HCT116 (cell line): ENCODE data around the gene TAMALIN. TPM values are rescaled to one million over a fixed set of nuclear protein-coding genes. Genes with fewer than 3 reads are reported as not detected.

ENCODE experiments used
- ATAC-seq: fragments of 200-7000 bp; cut with Tn5 transposase; 2 replicates; pipeline ENCODE4 v1.9.1; 2020; ENCODE audit warnings: mild to moderate bottlenecking, moderate library complexity
- BruUV-seq: library from RNA; stranded (reverse); fragments of 400-500 nt; replicated peaks from 2 replicates; lab custom pipeline; 2021; lab: Mats Ljungman, UMichigan
- CTCF ChIA-PET: fragments of 300-600 bp; sonication (Branson Sonifier 250); formaldehyde crosslinking; loops from one replicate; lab custom pipeline; 2021; ENCODE audit warnings: antibody characterized with exemption; lab: Charles Lee
- POLR2A ChIA-PET: fragments of 300-600, 350-600 bp; sonication (Branson Sonifier 250); formaldehyde crosslinking; loops from one replicate; lab custom pipeline; 2021; ENCODE audit warnings: antibody characterized with exemption; lab: Charles Lee
- RAD21 ChIA-PET, 2 experiments: fragments of 300-600 bp; sonication (Branson Sonifier 250); formaldehyde crosslinking; loops; one replicate each; lab custom pipeline; 2023; ENCODE audit warnings: low total read pairs in 2 of 2; ENCODE audit not compliant: uncharacterized antibody in 2 of 2, unreplicated experiment in 2 of 2, low non-redundant PET in 1 of 2; lab: Charles Lee
- DNase-seq: peaks from one replicate; pipeline ENCODE4 v3.0.0-alpha.2; 2010; ENCODE audit warnings: low read depth, low spot score
- H2AFZ ChIP-seq: fragments of 200-600 bp; shearing (Covaris generic), sonication (generic); 2 replicates; pipeline ENCODE4 v1.6.1; 2017; ENCODE audit warnings: low read depth, mixed run types, mixed read lengths, antibody characterized with exemption, low read length; ENCODE audit not compliant: poor library complexity, severe bottlenecking
- H3K27ac ChIP-seq: 2 replicates; pipeline ENCODE4 v1.5.1; 2012; ENCODE audit warnings: low read depth, low read length
- H3K27me3 ChIP-seq: fragments of 200-600 bp; sonication (generic); 2 replicates; pipeline ENCODE4 v1.6.1; 2016; ENCODE audit warnings: mixed run types, low read length, mixed read lengths; ENCODE audit not compliant: insufficient read depth
- H3K36me3 ChIP-seq, 2 experiments: fragments of 200-500 bp in 1 of 2; fragments of 200-600 bp in 1 of 2; sonication (Bioruptor generic) in 1 of 2; sonication (generic) in 1 of 2; 2 replicates each; pipeline versions ENCODE4 v1.5.1 to v1.6.1; 2014 to 2016; ENCODE audit warnings: low read length in 2 of 2, inconsistent platforms in 1 of 2, mixed read lengths in 1 of 2, mixed run types in 1 of 2; ENCODE audit not compliant: insufficient read depth in 2 of 2, control insufficient read depth in 1 of 2
- H3K4me1 ChIP-seq, 2 experiments: fragments of 200-600 bp in 1 of 2; sonication (generic) in 1 of 2; 2 replicates each; pipeline versions ENCODE4 v1.5.1 to v1.6.1; 2012 to 2017; ENCODE audit warnings: low read length in 2 of 2, inconsistent platforms in 1 of 2, mild to moderate bottlenecking in 1 of 2, mixed read lengths in 1 of 2, mixed run types in 1 of 2, moderate library complexity in 1 of 2; ENCODE audit not compliant: insufficient read depth in 2 of 2, control insufficient read depth in 1 of 2
- H3K4me2 ChIP-seq: fragments of 200-600 bp; sonication (generic); 2 replicates; pipeline ENCODE4 v1.6.1; 2017; ENCODE audit warnings: mixed run types, low read length, mixed read lengths
- H3K4me3 ChIP-seq, 2 experiments: fragments of 200-600 bp in 1 of 2; sonication (generic) in 1 of 2; replicated peaks in 1 of 2; 2 replicates each; pipeline ENCODE4 v1.5.1; 2011 to 2016; ENCODE audit warnings: low read length in 2 of 2, control low read depth in 1 of 2, low read depth in 1 of 2, mild to moderate bottlenecking in 1 of 2, mixed read lengths in 1 of 2, mixed run types in 1 of 2
- H3K79me2 ChIP-seq: fragments of 200-600 bp; sonication (generic); 2 replicates; pipeline ENCODE4 v1.6.1; 2017; ENCODE audit warnings: mild to moderate bottlenecking, mixed run types, low read length, moderate library complexity, mixed read lengths; ENCODE audit not compliant: insufficient read depth
- H3K9ac ChIP-seq: fragments of 200-600 bp; sonication (generic); 2 replicates; pipeline ENCODE4 v1.6.1; 2016; ENCODE audit warnings: low read length, mixed read lengths
- H3K9me2 ChIP-seq: fragments of 200-600 bp; sonication (generic), shearing (Covaris generic); 2 replicates; pipeline ENCODE4 v1.6.1; 2017; ENCODE audit warnings: mixed run types, mild to moderate bottlenecking, moderate library complexity; ENCODE audit not compliant: insufficient read depth
- H3K9me3 ChIP-seq, 2 experiments: fragments of 200-500 bp in 1 of 2; fragments of 200-600 bp in 1 of 2; sonication (Bioruptor generic) in 1 of 2; sonication (generic) in 1 of 2; 2 replicates each; pipeline ENCODE4 v1.6.1; 2014 to 2017; ENCODE audit warnings: low read length in 2 of 2, mixed read lengths in 2 of 2, inconsistent platforms in 1 of 2, low read depth in 1 of 2, mild to moderate bottlenecking in 1 of 2, mixed run types in 1 of 2, moderate library complexity in 1 of 2; ENCODE audit not compliant: control insufficient read depth in 1 of 2, insufficient read depth in 1 of 2
- H4K20me1 ChIP-seq: fragments of 200-600 bp; sonication (generic), shearing (Covaris generic); 2 replicates; pipeline ENCODE4 v1.6.1; 2017; ENCODE audit warnings: mixed run types, mild to moderate bottlenecking, moderate library complexity; ENCODE audit not compliant: insufficient read depth
- CEBPB ChIP-seq: IDR thresholded peaks from 2 replicates; pipeline ENCODE4 v1.6.1; 2012; ENCODE audit warnings: low read depth
- EGR1 ChIP-seq: IDR thresholded peaks from 2 replicates; pipeline ENCODE4 v1.6.1; 2012; ENCODE audit warnings: low read depth
- EZH2phosphoT487 ChIP-seq: fragments of 200-600 bp; IDR thresholded peaks from 2 replicates; pipeline ENCODE4 v1.6.1; 2018; ENCODE audit warnings: antibody characterized with exemption, borderline replicate concordance
- FOSL1 ChIP-seq: IDR thresholded peaks from 2 replicates; pipeline ENCODE4 v1.6.1; 2012; ENCODE audit warnings: low read depth
- JUND ChIP-seq: IDR thresholded peaks from 2 replicates; pipeline ENCODE4 v1.6.1; 2012
- POLR2A ChIP-seq: IDR thresholded peaks from 2 replicates; pipeline ENCODE4 v1.7.0; 2011; ENCODE audit warnings: borderline replicate concordance; ENCODE audit not compliant: insufficient read depth, insufficient read length; ENCODE audit errors: extremely low read depth
- RAD21 ChIP-seq: IDR thresholded peaks from 2 replicates; pipeline ENCODE4 v1.6.1; 2012; ENCODE audit warnings: low read depth, mild to moderate bottlenecking
- SP1 ChIP-seq: IDR thresholded peaks from 2 replicates; pipeline ENCODE4 v1.6.1; 2012; ENCODE audit warnings: low read depth
- TCF7L2 ChIP-seq: IDR thresholded peaks from 2 replicates; pipeline ENCODE4 v1.7.0; 2011; ENCODE audit warnings: borderline replicate concordance, inconsistent platforms; ENCODE audit not compliant: insufficient read depth, insufficient read length; ENCODE audit errors: extremely low read depth
- YY1 ChIP-seq: IDR thresholded peaks from 2 replicates; pipeline ENCODE4 v1.6.1; 2011; ENCODE audit warnings: low read length, low read depth, moderate library complexity, mild to moderate bottlenecking; ENCODE audit not compliant: insufficient replicate concordance; ENCODE audit errors: extremely low read depth
- intact Hi-C: fragments of 100-400 bp; cut with micrococcal nuclease; formaldehyde crosslinking; loops from 2 replicates; pipeline ENCODE4 v1.10.0; 2022
- total RNA-seq: library from RNA; stranded (reverse); gene quantifications from one replicate; pipeline ENCODE4 v1.2.1, GENCODE V29; 2021; ENCODE audit not compliant: unreplicated experiment
- TF ChIP-seq, protein P1 (sequence below), 3 experiments: fragments of 200-600 bp in 1 of 3; sonication (generic) in 1 of 3; IDR thresholded peaks in 2 of 3; conservative IDR thresholded peaks in 1 of 3; 2 replicates each; pipeline ENCODE4 v1.5.1; 2012 to 2017; ENCODE audit warnings: low read depth in 2 of 3, low read length in 2 of 3, antibody characterized with exemption in 1 of 3, borderline replicate concordance in 1 of 3, control low read depth in 1 of 3, mild to moderate bottlenecking in 1 of 3, mixed read lengths in 1 of 3, mixed run types in 1 of 3, moderate library complexity in 1 of 3; ENCODE audit not compliant: insufficient read depth in 1 of 3
- TF ChIP-seq, protein P2 (sequence below): IDR thresholded peaks from 2 replicates; pipeline ENCODE4 v1.6.1; 2011; ENCODE audit warnings: mild to moderate bottlenecking, low read length, moderate library complexity; ENCODE audit not compliant: insufficient replicate concordance; ENCODE audit errors: extremely low read depth
- TF ChIP-seq, protein P3 (sequence below): IDR thresholded peaks from 2 replicates; pipeline ENCODE4 v1.6.1; 2012

TAMALIN gene
- total RNA-seq, 1 experiment from 2014 or later, result 1.1 TPM

DNA sequence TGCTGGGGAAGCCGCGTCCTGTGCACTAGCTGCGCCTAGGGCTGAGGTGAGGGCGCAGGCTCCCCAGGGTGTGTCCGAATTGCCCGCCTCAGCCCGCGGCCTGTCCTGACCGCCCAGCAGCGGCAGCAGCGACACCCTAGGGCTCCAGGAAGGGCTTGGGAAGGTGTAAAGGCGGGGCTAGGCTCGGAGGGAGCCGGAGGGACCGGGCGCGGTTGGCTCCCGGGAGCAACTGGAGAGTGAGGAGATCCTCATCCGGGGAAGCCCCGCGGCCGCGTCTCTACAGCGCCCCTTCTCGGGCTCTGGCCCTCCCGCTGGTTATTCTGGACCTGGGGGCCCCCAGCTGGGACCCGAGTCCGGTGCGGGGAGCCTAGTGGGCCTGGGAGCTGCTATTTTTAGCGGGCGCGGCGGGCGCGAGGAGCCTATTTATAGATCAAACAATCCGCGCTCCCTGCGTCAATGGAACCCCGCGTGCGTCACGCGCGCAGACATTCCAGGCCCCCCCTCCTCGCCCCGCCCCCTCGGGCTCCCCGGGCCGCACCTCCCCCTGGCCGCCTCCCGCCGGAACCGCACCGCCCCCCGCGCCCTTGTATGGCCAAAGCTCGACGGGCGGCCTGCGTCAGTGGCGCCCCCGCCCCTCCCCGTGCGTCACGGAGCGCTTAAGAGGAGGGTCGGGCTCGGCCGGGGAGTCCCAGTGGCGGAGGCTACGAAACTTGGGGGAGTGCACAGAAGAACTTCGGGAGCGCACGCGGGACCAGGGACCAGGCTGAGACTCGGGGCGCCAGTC is 44.2 kb downstream of the TAMALIN start, which contains the start of gene NR4A1 (continued):
- TF ChIP-seq, protein P1, sequence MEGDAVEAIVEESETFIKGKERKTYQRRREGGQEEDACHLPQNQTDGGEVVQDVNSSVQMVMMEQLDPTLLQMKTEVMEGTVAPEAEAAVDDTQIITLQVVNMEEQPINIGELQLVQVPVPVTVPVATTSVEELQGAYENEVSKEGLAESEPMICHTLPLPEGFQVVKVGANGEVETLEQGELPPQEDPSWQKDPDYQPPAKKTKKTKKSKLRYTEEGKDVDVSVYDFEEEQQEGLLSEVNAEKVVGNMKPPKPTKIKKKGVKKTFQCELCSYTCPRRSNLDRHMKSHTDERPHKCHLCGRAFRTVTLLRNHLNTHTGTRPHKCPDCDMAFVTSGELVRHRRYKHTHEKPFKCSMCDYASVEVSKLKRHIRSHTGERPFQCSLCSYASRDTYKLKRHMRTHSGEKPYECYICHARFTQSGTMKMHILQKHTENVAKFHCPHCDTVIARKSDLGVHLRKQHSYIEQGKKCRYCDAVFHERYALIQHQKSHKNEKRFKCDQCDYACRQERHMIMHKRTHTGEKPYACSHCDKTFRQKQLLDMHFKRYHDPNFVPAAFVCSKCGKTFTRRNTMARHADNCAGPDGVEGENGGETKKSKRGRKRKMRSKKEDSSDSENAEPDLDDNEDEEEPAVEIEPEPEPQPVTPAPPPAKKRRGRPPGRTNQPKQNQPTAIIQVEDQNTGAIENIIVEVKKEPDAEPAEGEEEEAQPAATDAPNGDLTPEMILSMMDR (IDR thresholded peaks at IDR 0.05 in 2 of 3, conservative IDR thresholded peaks at IDR 0.05 in 1 of 3; ENCODE audit: borderline replicate concordance in 1 of 3, insufficient read depth in 1 of 3, low read depth in 2 of 3, low read length in 2 of 3), result 0 out of 6 replicates have a peak, but pooled peaks of 1 of the 3 experiments have one; percentile 11
- TF ChIP-seq FOSL1 (no peak), RAD21 (no peak)

DNA sequence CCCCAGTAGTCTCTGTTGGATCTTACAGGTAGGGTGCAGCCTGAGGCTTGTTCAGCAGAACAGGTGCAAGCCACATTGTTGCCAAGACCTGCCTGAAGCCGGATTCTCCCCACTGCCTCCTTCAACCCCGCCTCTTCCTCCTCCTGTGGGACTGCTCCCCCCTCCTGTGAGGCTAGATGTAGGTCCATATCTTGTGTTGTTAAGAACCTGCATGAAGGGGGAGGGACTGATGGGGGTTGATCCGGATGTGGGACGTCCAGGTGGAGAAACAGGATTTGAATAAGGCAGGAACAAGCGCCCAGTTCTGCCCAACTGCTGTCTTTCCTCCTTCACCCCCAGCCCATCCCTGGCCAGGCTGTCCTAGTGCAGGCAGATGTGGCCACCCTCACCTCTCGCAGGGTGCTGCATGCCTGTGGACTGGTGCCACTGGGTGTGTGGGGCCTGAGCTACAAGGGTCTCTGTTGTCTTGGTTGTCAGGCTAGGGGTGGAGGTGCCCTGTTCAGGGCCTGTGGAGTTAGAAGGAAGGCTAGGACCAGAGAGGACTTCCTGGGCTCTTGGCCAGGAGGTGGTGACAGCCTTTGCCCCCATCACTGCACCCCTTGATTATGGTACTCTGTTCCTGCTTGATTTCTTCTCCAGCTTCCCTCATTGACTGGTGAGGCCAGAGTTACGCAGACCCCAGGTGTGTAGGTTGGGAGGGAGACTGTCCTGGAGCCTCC is 45.9 kb downstream of the TAMALIN start:
- no TSS peak for BruUV-seq
- H3K4me3 ChIP-seq, result peak overlapping the region; percentile 62 to 86
- H3K9ac ChIP-seq, result peak overlapping the region; percentile 85
- RAD21 ChIA-PET, result no interaction called here
- peaks cover 22 to 43% of the 10 kb centered on the region in 2 experiments for H3K4me1 ChIP-seq
- ATAC-seq (no peak), DNase-seq (no peak)
- POLR2A ChIA-PET, result no interaction called here
- H3K4me2 ChIP-seq, result peak overlapping the region; percentile 99
- H3K27ac ChIP-seq, result no peak overlapping the region; the same call in 1 of the 2 replicates
- H3K79me2 ChIP-seq, result peaks cover 31% of the 10 kb centered on the region; the same call in 1 of the 2 replicates
- intact Hi-C loops, result no loop called here
- H3K9me3 ChIP-seq, result no peaks in the 10 kb centered on the region
- no peaks in the 10 kb centered on the region for H3K9me2 ChIP-seq
- no peaks in the 10 kb centered on the region for H3K27me3 ChIP-seq
- peaks cover 3 to 7% of the 10 kb centered on the region in 2 experiments; a peak in 1 of 4 replicates for H3K36me3 ChIP-seq
- no peak overlapping the region for H2AFZ ChIP-seq
- H4K20me1 ChIP-seq, result no peaks in the 10 kb centered on the region
- CTCF ChIA-PET, result interaction anchor here (2.7 kb wide), 1 partner anchor 27 kb away, joined by 25 read pairs; no protein-coding TSS in a partner anchor
- TF ChIP-seq, protein P2, sequence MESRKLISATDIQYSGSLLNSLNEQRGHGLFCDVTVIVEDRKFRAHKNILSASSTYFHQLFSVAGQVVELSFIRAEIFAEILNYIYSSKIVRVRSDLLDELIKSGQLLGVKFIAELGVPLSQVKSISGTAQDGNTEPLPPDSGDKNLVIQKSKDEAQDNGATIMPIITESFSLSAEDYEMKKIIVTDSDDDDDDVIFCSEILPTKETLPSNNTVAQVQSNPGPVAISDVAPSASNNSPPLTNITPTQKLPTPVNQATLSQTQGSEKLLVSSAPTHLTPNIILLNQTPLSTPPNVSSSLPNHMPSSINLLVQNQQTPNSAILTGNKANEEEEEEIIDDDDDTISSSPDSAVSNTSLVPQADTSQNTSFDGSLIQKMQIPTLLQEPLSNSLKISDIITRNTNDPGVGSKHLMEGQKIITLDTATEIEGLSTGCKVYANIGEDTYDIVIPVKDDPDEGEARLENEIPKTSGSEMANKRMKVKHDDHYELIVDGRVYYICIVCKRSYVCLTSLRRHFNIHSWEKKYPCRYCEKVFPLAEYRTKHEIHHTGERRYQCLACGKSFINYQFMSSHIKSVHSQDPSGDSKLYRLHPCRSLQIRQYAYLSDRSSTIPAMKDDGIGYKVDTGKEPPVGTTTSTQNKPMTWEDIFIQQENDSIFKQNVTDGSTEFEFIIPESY, result no peak
- TF ChIP-seq TCF7L2 (no peak), EGR1 (no peak), JUND (no peak), POLR2A (no peak), YY1 (no peak), RAD21 (no peak), SP1 (no peak), EZH2phosphoT487 (no peak), CEBPB (no peak)
- TF ChIP-seq, protein P3, sequence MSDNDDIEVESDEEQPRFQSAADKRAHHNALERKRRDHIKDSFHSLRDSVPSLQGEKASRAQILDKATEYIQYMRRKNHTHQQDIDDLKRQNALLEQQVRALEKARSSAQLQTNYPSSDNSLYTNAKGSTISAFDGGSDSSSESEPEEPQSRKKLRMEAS, result no peak
- TF ChIP-seq, protein P1 (IDR thresholded peaks at IDR 0.05 in 2 of 3, conservative IDR thresholded peaks at IDR 0.05 in 1 of 3; ENCODE audit: borderline replicate concordance in 1 of 3, insufficient read depth in 1 of 3, low read depth in 2 of 3, low read length in 2 of 3), result no peak
